GM19025 (cell line): ENCODE results near the gene BRPF3.
"Not testable (repeated sequence)": the region's sequence is repeated elsewhere in the genome, so short reads cannot be mapped to it uniquely, and the experiment has no call there.

Experiments
- ATAC-seq: cut with Tn5 transposase; IDR thresholded peaks from one replicate; pipeline ENCODE4 v1.9.1; 2021; ENCODE audit warnings: mild to moderate bottlenecking, low read depth, moderate library complexity; ENCODE audit not compliant: unreplicated experiment

Gene BRPF3

DNA sequence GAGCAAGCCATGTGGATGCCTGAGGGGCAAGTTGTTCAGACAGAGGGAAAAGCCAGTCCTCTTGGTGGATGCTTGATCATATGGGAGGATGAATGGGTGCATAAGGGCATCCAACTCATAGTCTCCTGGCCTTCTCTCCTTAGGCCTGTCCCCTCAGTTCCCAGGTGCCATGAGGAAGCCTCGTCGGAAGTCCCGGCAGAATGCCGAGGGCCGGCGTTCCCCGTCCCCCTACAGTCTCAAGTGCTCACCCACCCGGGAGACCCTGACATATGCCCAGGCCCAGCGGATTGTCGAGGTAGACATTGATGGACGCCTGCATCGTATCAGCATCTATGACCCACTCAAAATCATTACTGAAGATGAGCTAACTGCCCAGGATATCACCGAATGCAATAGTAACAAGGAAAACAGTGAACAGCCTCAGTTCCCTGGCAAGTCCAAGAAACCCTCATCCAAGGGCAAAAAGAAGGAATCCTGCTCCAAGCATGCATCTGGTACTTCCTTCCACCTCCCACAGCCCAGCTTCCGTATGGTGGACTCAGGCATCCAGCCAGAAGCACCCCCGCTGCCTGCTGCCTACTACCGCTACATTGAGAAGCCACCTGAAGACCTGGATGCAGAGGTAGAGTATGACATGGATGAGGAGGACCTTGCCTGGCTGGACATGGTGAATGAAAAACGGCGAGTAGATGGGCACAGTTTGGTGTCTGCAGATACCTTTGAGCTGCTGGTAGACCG, 3.8 kb downstream of the BRPF3 start:
- ATAC-seq: no peak

- ATAC-seq: no peak
These were observed 4.6 kb downstream of the BRPF3 start for GRCh38 chr6:36200998-36201596.

DNA sequence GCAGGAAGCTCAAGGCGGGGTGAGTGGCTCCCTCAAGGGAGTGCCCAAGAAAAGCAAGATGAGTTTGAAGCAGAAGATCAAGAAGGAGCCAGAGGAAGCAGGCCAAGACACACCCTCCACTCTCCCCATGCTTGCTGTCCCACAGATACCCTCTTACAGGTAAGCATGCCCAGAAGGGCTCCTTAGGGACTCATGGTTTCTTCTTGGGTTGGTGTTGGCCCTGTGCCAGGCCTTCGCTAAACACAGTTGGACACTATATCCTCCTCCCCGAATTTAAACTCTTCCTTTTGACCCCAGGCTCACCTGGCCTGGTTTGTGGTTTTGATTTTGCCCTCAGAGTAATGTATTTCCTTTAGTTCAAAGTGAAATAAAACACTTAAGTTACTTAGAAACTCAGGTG, 5.1 kb downstream of the BRPF3 start:
- no peak for ATAC-seq

- ATAC-seq: no peak
These were observed 5.6 kb downstream of the BRPF3 start for GRCh38 chr6:36202101-36202500.

GRCh38 chr6:36204068-36204753, 7.7 kb downstream of the BRPF3 start:
- ATAC-seq: no peak

- ATAC-seq: no peak
These were observed 10.6 kb downstream of the BRPF3 start for GRCh38 chr6:36207155-36207554.

DNA sequence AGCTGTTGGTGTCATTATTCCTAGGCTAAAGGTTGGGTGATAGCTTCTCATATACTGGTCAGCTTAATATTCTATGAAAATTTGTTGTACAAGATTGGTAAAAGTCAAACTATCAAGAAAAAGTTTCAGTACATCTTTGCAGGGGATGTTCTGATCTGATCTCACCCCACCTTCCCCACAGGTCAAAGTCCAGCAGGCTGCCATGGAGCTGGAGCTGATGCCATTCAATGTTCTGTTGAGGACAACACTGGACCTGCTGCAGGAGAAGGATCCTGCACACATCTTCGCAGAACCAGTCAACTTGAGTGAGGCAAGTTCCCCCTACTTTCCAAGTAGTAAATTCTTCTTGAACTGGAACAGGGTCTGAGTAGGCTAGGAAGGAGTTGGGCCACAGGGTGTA, 13.1 kb downstream of the BRPF3 start:
- no peak for ATAC-seq

- ATAC-seq: no peak
These were observed 13.6 kb downstream of the BRPF3 start for GRCh38 chr6:36210182-36210581.

GRCh38 chr6:36210886-36211595, 14.5 kb downstream of the BRPF3 start:
- no peak for ATAC-seq

- no peak for ATAC-seq
These were observed 20.0 kb downstream of the BRPF3 start for GRCh38 chr6:36216559-36216958.

DNA sequence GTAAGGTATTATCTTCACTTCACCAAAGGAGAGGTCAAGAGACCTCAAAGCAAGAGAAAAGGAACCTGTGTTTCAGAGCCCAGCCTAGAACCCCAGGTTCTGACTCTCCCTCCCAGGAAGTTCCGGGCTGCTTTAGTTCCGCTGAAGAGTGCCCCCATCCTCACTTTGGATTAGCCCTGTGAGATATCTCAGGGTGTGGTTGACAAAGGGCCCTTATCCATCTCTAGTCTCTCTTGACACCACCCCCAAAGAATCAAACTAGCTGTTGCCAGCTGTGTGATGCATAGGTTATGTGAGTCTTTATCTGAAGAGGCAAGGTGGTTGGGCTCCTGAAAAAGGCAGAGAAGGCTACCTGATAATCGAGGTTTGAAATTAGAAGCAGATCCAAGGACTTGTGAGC, 20.6 kb downstream of the BRPF3 start:
- no peak for ATAC-seq

DNA sequence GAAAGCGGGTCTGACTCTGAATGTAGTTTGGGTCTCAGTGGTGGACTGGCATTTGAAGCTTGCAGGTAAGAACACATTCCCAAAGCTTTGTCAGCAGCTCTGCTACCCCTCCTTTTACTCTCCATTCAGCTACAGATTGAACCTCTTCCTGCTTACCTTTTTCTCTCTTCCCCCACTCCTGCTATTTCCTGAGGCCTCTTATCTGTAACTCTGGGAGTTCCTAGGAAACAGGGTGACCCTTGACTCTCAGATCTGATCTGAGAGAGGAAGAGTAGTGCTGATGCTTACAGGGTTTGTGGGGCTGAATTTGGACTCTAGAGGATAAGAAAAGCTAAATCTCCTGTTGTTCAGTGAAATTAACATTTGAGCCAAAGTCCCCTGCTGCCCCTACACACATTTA, 21.4 kb downstream of the BRPF3 start:
- no peak for ATAC-seq

DNA sequence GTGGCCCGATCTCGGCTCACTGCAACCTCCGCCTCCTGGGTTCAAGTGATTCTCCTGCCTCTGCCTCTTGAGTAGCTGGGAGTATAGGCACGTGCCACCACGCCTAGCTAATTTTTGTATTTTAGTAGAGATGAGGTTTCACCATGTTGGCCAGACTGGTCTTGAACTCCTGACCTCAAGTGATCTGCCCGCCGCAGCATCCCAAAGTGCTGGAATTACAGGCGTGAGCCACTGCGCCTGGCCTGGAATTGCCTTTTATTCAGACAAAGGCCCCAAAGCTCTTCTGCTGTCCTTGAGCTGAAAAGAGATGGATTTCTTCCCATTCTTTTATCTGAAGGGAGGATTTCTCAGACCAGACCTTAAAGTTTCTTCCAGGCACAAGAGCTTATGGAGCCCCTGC, 22.0 kb downstream of the BRPF3 start:
- ATAC-seq: not testable (repeated sequence)

DNA sequence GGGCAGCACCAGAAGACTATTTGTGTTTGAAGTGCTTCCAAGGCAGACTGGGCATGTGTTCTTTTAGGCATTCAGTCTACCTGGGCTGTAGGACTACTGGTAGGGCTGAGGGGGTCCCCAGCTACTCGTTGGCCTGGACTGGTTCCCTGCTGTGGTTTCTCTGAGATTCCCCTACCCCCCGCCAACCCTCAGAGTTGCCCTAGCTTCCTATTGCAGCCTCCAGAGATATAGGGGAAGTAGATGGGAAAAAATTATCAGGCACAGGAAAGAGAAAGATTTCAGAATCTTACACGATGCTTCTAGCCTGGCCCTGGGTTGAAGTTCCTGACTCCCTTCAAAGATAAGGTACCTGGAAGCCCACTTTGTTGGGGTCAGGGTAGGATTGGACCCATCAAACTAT, 22.5 kb downstream of the BRPF3 start:
- ATAC-seq: no peak

DNA sequence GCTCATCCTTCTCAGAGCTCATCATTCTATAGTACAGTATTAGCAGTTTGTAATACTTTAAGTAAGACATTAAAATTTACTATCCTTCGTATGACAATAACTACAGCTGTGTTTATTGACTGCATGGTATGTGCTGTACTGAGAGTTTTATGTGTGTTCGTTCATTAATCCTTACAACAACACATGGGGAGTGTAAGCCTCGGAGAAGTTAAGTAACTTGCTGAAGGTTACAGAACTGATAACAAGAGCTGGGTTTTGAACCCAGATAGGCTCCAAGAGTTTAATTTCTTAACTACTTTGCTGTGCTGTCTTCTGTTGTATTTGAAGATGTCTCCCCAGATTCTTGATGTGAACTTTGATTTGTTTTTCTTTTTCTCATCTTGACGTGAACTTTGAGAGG, 23.7 kb downstream of the BRPF3 start:
- no peak for ATAC-seq

- no peak for ATAC-seq
These were observed 25.1 kb downstream of the BRPF3 start for GRCh38 chr6:36221674-36222073.

DNA sequence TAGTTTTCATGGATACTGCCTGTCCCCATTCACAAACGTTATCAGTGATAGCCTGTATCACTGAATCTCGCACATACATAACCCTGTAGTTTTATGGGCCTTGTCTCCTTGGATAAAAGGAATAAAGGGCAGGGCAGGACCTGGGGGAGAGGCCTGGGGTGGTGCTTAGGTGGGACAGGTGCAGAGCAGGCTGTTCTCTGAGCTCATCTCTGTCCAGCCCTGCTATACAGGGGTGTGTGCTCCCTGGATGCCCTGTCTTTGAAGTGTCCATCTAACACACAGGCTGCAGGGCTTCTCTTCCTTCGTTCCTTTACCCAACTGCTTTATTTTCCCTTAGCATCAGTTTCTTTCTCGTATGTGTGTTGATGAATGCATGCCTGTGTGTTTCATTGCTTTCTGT, 26.4 kb downstream of the BRPF3 start:
- ATAC-seq: no peak

- ATAC-seq: no peak
These were observed 27.2 kb downstream of the BRPF3 start for GRCh38 chr6:36223706-36224105.

- no peak for ATAC-seq
These were observed 28.4 kb downstream of the BRPF3 start for GRCh38 chr6:36224918-36225461.

GRCh38 chr6:36226438-36227047, 30.0 kb downstream of the BRPF3 start:
- ATAC-seq: no peak
